H1 (cell line): ENCODE measurements around the gene TRMT44. TPM values are rescaled to one million over a fixed set of nuclear protein-coding genes. Genes with fewer than 3 reads are reported as not detected.

ENCODE experiments used
- CTCF ChIA-PET: fragments of 300-600 bp; sonication (Branson Sonifier 250); formaldehyde crosslinking; loops from one replicate; lab custom pipeline; 2021; ENCODE audit not compliant: partially characterized antibody; lab: Charles Lee
- POLR2A ChIA-PET: fragments of 300-600 bp; sonication (Branson Sonifier 250); formaldehyde crosslinking; loops from one replicate; lab custom pipeline; 2021; ENCODE audit warnings: inconsistent platforms; ENCODE audit not compliant: partially characterized antibody; lab: Charles Lee
- DNase-seq, 2 experiments: peaks; one replicate each; pipeline versions ENCODE4 v3.0.0 to v3.0.0-alpha.2; 2010 to 2022; ENCODE audit warnings: low spot score in 2 of 2, low read depth in 1 of 2, mixed read lengths in 1 of 2
- FAIRE-seq: peaks from 2 replicates; lab custom pipeline; 2011; peaks lifted over from hg19 to GRCh38; lab: Jason Lieb, UNC
- H2AFZ ChIP-seq: 2 replicates; pipeline ENCODE4 v1.8.1; 2012; ENCODE audit warnings: low read length, inconsistent platforms
- H2AK5ac ChIP-seq: 2 replicates; pipeline ENCODE4 v1.6.1; 2013; ENCODE audit warnings: low read depth, low read length
- H2BK120ac ChIP-seq: replicated peaks from 2 replicates; pipeline ENCODE3; 2013; ENCODE audit warnings: low read depth, low read length, inconsistent platforms
- H2BK12ac ChIP-seq: 2 replicates; pipeline ENCODE4 v1.6.1; 2013; ENCODE audit warnings: low read depth, low read length
- H2BK15ac ChIP-seq: 2 replicates; pipeline ENCODE4 v1.6.1; 2013; ENCODE audit warnings: low read length
- H2BK20ac ChIP-seq: 2 replicates; pipeline ENCODE4 v1.6.1; 2013; ENCODE audit warnings: low read length
- H2BK5ac ChIP-seq: 2 replicates; pipeline ENCODE4 v1.6.1; 2013; ENCODE audit warnings: low read depth, low read length
- H3K14ac ChIP-seq: 2 replicates; pipeline ENCODE4 v1.6.1; 2013; ENCODE audit warnings: inconsistent platforms; ENCODE audit not compliant: insufficient read length
- H3K18ac ChIP-seq: 2 replicates; pipeline ENCODE4 v1.6.1; 2013; ENCODE audit warnings: low read length; ENCODE audit errors: extremely low read depth
- H3K23ac ChIP-seq: 2 replicates; pipeline ENCODE4 v1.6.1; 2013; ENCODE audit warnings: inconsistent platforms; ENCODE audit not compliant: insufficient read length
- H3K23me2 ChIP-seq: 2 replicates; pipeline ENCODE4 v1.6.1; 2013; ENCODE audit warnings: low read depth, low read length
- H3K27ac ChIP-seq: 2 replicates; pipeline ENCODE4 v1.6.1; 2011; ENCODE audit warnings: low read depth, low read length, inconsistent platforms
- H3K27me3 ChIP-seq, 4 experiments: replicated peaks in 1 of 4; 1 replicate in 1 of 4; 2 replicates in 3 of 4; pipeline versions ENCODE4 v1.6.1 to v1.8.1; 2011 to 2013; ENCODE audit warnings: low read length in 3 of 4, mild to moderate bottlenecking in 3 of 4, inconsistent platforms in 2 of 4, mixed read lengths in 2 of 4, moderate library complexity in 1 of 4; ENCODE audit not compliant: control insufficient read depth in 3 of 4, insufficient read depth in 3 of 4; ENCODE audit errors: extremely low read depth in 1 of 4
- H3K36me3 ChIP-seq, 4 experiments: 2 replicates each; pipeline versions ENCODE4 v1.6.1 to v1.8.1; 2011 to 2013; ENCODE audit warnings: mild to moderate bottlenecking in 4 of 4, low read length in 3 of 4, moderate library complexity in 2 of 4, control low read depth in 1 of 4, inconsistent platforms in 1 of 4; ENCODE audit not compliant: insufficient read depth in 4 of 4, control insufficient read depth in 2 of 4
- H3K4ac ChIP-seq: replicated peaks from 2 replicates; pipeline ENCODE3; 2013; ENCODE audit warnings: low read length, low read depth, mixed read lengths, inconsistent platforms; ENCODE audit not compliant: insufficient read length
- H3K4me1 ChIP-seq, 4 experiments: replicated peaks in 1 of 4; 1 replicate in 1 of 4; 2 replicates in 3 of 4; pipeline versions ENCODE4 v1.6.1 to v1.8.1; 2011 to 2013; ENCODE audit warnings: low read length in 3 of 4, inconsistent platforms in 2 of 4, mixed read lengths in 1 of 4; ENCODE audit not compliant: insufficient read depth in 4 of 4, control insufficient read depth in 3 of 4
- H3K4me2 ChIP-seq, 2 experiments: 2 replicates each; pipeline versions ENCODE4 v1.6.1 to v1.8.1; 2011 to 2013; ENCODE audit warnings: low read depth in 2 of 2, low read length in 2 of 2, control low read depth in 1 of 2, inconsistent platforms in 1 of 2, mild to moderate bottlenecking in 1 of 2; ENCODE audit not compliant: insufficient read depth in 1 of 2
- H3K4me3 ChIP-seq, 4 experiments: fragments of 200-600, 300-600 bp in 1 of 4; sonication (generic), shearing (Covaris generic), sonication (Bioruptor Twin) in 1 of 4; 2 replicates each; pipeline versions ENCODE4 v1.5.1 to v1.8.1; 2011 to 2016; ENCODE audit warnings: low read length in 4 of 4, low read depth in 3 of 4, control low read depth in 2 of 4, inconsistent platforms in 2 of 4, mild to moderate bottlenecking in 2 of 4, mixed read lengths in 1 of 4, moderate library complexity in 1 of 4; ENCODE audit not compliant: insufficient read depth in 2 of 4; ENCODE audit errors: extremely low read depth in 1 of 4
- H3K56ac ChIP-seq: replicated peaks from 2 replicates; pipeline ENCODE3; 2013; ENCODE audit warnings: low read depth, mild to moderate bottlenecking, mixed read lengths, low read length, inconsistent platforms; ENCODE audit not compliant: insufficient read length
- H3K79me1 ChIP-seq: 2 replicates; pipeline ENCODE4 v1.6.1; 2013; ENCODE audit warnings: low read depth, low read length, control low read depth
- H3K79me2 ChIP-seq, 2 experiments: 2 replicates each; pipeline versions ENCODE4 v1.6.1 to v1.8.1; 2012 to 2013; ENCODE audit warnings: low read length in 2 of 2, mild to moderate bottlenecking in 2 of 2, inconsistent platforms in 1 of 2; ENCODE audit not compliant: insufficient read depth in 2 of 2, control insufficient read depth in 1 of 2
- H3K9ac ChIP-seq, 4 experiments: replicated peaks in 1 of 4; 1 replicate in 1 of 4; 2 replicates in 3 of 4; pipeline versions ENCODE4 v1.6.1 to v1.8.1; 2011 to 2013; ENCODE audit warnings: low read depth in 3 of 4, low read length in 3 of 4, control low read depth in 2 of 4, mild to moderate bottlenecking in 2 of 4, moderate library complexity in 2 of 4, inconsistent platforms in 1 of 4; ENCODE audit errors: extremely low read depth in 1 of 4
- H3K9me3 ChIP-seq, 2 experiments: 2 replicates each; pipeline versions ENCODE4 v1.6.1 to v1.8.1; 2012 to 2013; ENCODE audit warnings: mild to moderate bottlenecking in 2 of 2, moderate library complexity in 2 of 2, control low read depth in 1 of 2, inconsistent platforms in 1 of 2, low read depth in 1 of 2, low read length in 1 of 2, mixed read lengths in 1 of 2; ENCODE audit not compliant: insufficient read depth in 2 of 2
- H4K20me1 ChIP-seq, 2 experiments: replicated peaks in 1 of 2; 2 replicates each; pipeline versions ENCODE3 to v1.8.1; 2011 to 2013; ENCODE audit warnings: inconsistent platforms in 2 of 2, low read length in 2 of 2, mild to moderate bottlenecking in 1 of 2; ENCODE audit not compliant: insufficient read depth in 2 of 2, control insufficient read depth in 1 of 2
- H4K5ac ChIP-seq: 2 replicates; pipeline ENCODE4 v1.6.1; 2013; ENCODE audit warnings: low read length, low read depth, mixed read lengths, inconsistent platforms; ENCODE audit not compliant: insufficient read length
- H4K8ac ChIP-seq: 2 replicates; pipeline ENCODE4 v1.8.0; 2013; ENCODE audit warnings: mild to moderate bottlenecking, moderate library complexity, low read length, inconsistent platforms; ENCODE audit not compliant: insufficient read depth; ENCODE audit errors: extremely low read depth
- H4K91ac ChIP-seq: replicated peaks from 2 replicates; pipeline ENCODE3; 2013; ENCODE audit warnings: low read length, mixed read lengths, inconsistent platforms; ENCODE audit not compliant: insufficient read length
- KDM1A ChIP-seq: fragments of 200-600, 300-600 bp; sonication (generic); IDR thresholded peaks from 2 replicates; pipeline ENCODE4 v1.7.1; 2016; ENCODE audit warnings: mild to moderate bottlenecking, low read length, borderline replicate concordance
- MAFK ChIP-seq: IDR thresholded peaks from 2 replicates; pipeline ENCODE4 v1.6.1; 2012; ENCODE audit warnings: low read depth, mild to moderate bottlenecking, improper control_type of control experiment, low read length
- TCF12 ChIP-seq: IDR thresholded peaks from 2 replicates; pipeline ENCODE4 v1.6.1; 2011; ENCODE audit warnings: low read depth, mild to moderate bottlenecking, low read length
- TEAD4 ChIP-seq: IDR thresholded peaks from 2 replicates; pipeline ENCODE4 v1.6.1; 2012; ENCODE audit warnings: low read depth, low read length, inconsistent platforms, mixed read lengths
- WGBS, 2 experiments: shearing (Covaris generic) in 1 of 2; methylation state at CpG; one replicate each; pipeline versions ENCODE4 v1.1.6 to v1.1.7; 2013 to 2015; ENCODE audit warnings: low lambda C conversion rate in 2 of 2, mixed read lengths in 2 of 2, inconsistent platforms in 1 of 2, low coverage in 1 of 2, missing lambda C conversion rate in 1 of 2; ENCODE audit not compliant: insufficient replicate concordance in 2 of 2, insufficient coverage in 1 of 2, insufficient read length in 1 of 2; ENCODE audit errors: extremely low coverage in 1 of 2, missing lambda C conversion rate in 1 of 2; 5-methylcytosine and 5-hydroxymethylcytosine counted together
- polyA plus RNA-seq, 7 experiments: library from polyadenylated mRNA; depleted of rRNA in 3 of 7; stranded (reverse) in 5 of 7; unstranded in 2 of 7; fragments of >200 nt in 5 of 7; fragments of 200-250 nt in 2 of 7; gene quantifications; 1 replicate in 5 of 7; 2 replicates in 1 of 7; 4 replicates in 1 of 7; pipeline versions ENCODE4 v1.2.1 to v1.2.3, GENCODE V29; 2011 to 2013; ENCODE audit warnings: missing spikeins in 2 of 7, mixed read lengths in 2 of 7
- total RNA-seq: library from RNA; stranded (reverse); fragmentation: NEBNext Ultra II Directional; extraction: Animal tissue kit (Norgen Biotek cat#: 25700); gene quantifications from 2 replicates; pipeline ENCODE4 v1.2.1, GENCODE V29; 2021

TRMT44 gene
- total and polyA plus RNA-seq, 2 of the 8 experiments (the other 6 are each of a cell fraction or from before 2014, with no cell fraction given) = 8.6 to 23.9 TPM

GRCh38 chr4:8427761-8428287 is 12.8 kb upstream of the TRMT44 start:
- no peak overlapping the region for H2BK12ac ChIP-seq
- H3K14ac ChIP-seq = no peak overlapping the region
- H2BK15ac ChIP-seq = no peak overlapping the region
- DNase-seq (no peak), FAIRE-seq (no peak)
- H2AK5ac ChIP-seq = no peak overlapping the region
- H4K8ac ChIP-seq = no peak overlapping the region; the same call in 1 of the 2 replicates
- POLR2A ChIA-PET = interaction anchor here (0.8 to 2.6 kb wide), 7 partner anchors 8 to 121 kb away, joined by 3 to 11 read pairs (median 3); partner anchors contain the start of genes ACOX3 and TRMT44
- H3K23me2 ChIP-seq = peaks cover 4% of the 10 kb centered on the region; the same call in 1 of the 2 replicates
- H3K4me3 ChIP-seq = peak overlapping the region; percentile 41 to 71 (median 57)
- H3K9ac ChIP-seq = peak overlapping the region in 2 of 4 experiments; percentile 25 to 26; a peak in 1 of 7 replicates
- H3K56ac ChIP-seq = no peak overlapping the region
- no peaks in the 10 kb centered on the region for H3K79me1 ChIP-seq
- H3K9me3 ChIP-seq = no peaks in the 10 kb centered on the region
- 25% methylated on average over 9 of the region's 21 CpGs; no CpG with 5 or more reads in 1 of the 2 experiments for WGBS, 2 experiments
- H4K20me1 ChIP-seq = no peaks in the 10 kb centered on the region
- no peak overlapping the region for H2BK5ac ChIP-seq
- no peak overlapping the region for H4K91ac ChIP-seq
- no peak overlapping the region for H2BK120ac ChIP-seq
- no peak overlapping the region for H2AFZ ChIP-seq
- CTCF ChIA-PET = interaction anchor here (0.6 to 2.9 kb wide), 14 partner anchors 8 to 160 kb away, joined by 3 to 18 read pairs (median 5); partner anchors contain the start of genes ACOX3, HTRA3 and TRMT44
- H3K18ac ChIP-seq = no peak overlapping the region
- no peak overlapping the region for H3K4ac ChIP-seq
- no peak overlapping the region for H3K27ac ChIP-seq
- H3K27me3 ChIP-seq = peaks cover 0 to 2% (median 0%) of the 10 kb centered on the region in 4 experiments; a peak in 2 of 7 replicates
- no peak overlapping the region for H2BK20ac ChIP-seq
- TF ChIP-seq TEAD4 (no peak), KDM1A (no peak), TCF12 (no peak), MAFK (no peak)
- H3K4me1 ChIP-seq = peaks cover 0 to 4% (median 0%) of the 10 kb centered on the region in 4 experiments; a peak in 3 of 7 replicates
- H3K4me2 ChIP-seq = peak overlapping the region; percentile 70 to 78
- no peak overlapping the region for H3K23ac ChIP-seq
- H3K79me2 ChIP-seq = no peaks in the 10 kb centered on the region
- H4K5ac ChIP-seq = no peak overlapping the region
- no peaks in the 10 kb centered on the region for H3K36me3 ChIP-seq
